HepG2 (cell line): ENCODE data around the gene PRSS33. TPM values are rescaled to one million over a fixed set of nuclear protein-coding genes. Genes with fewer than 3 reads are reported as not detected.

ENCODE experiments used
- ARNTL ChIP-seq: sonication (generic); formaldehyde crosslinking; IDR thresholded peaks from 2 replicates; pipeline ENCODE4 v1.4.0; 2020; ENCODE audit warnings: mild to moderate bottlenecking, missing genetic modification reagents
- DR1 ChIP-seq: sonication (generic); formaldehyde crosslinking; IDR thresholded peaks from 2 replicates; pipeline ENCODE4 v1.8.0; 2021; ENCODE audit warnings: mild to moderate bottlenecking, missing genetic modification reagents, inconsistent platforms
- KMT2A ChIP-seq: sonication (generic); formaldehyde crosslinking; IDR thresholded peaks from 2 replicates; pipeline ENCODE4 v1.4.0; 2020; ENCODE audit warnings: missing genetic modification reagents
- MXI1 ChIP-seq: IDR thresholded peaks from 3 replicates; pipeline ENCODE4 v1.6.1; 2012; ENCODE audit warnings: low read depth, low read length, inconsistent platforms, borderline replicate concordance
- SIX1 ChIP-seq: sonication (generic); formaldehyde crosslinking; IDR thresholded peaks from 2 replicates; pipeline ENCODE4 v1.4.0; 2020; ENCODE audit warnings: missing genetic modification reagents, borderline replicate concordance
- SMC3 ChIP-seq: IDR thresholded peaks from 2 replicates; pipeline ENCODE4 v1.6.1; 2011; ENCODE audit warnings: low read length, improper control_type of control experiment
- TSC22D2 ChIP-seq: sonication (generic); formaldehyde crosslinking; IDR thresholded peaks from 2 replicates; pipeline ENCODE4 v1.5.1; 2020; ENCODE audit warnings: missing genetic modification reagents, mild to moderate bottlenecking, borderline replicate concordance
- XRCC5 ChIP-seq: fragments of 200-400 bp; formaldehyde crosslinking; optimal IDR thresholded peaks from 2 replicates; pipeline ENCODE3; 2017; ENCODE audit warnings: mild to moderate bottlenecking, low read length
- ZNF562 ChIP-seq: sonication (generic); formaldehyde crosslinking; IDR thresholded peaks from 2 replicates; pipeline ENCODE4 v1.8.0; 2022; ENCODE audit warnings: missing genetic modification reagents, borderline replicate concordance
- ZNF768 ChIP-seq: sonication (generic); formaldehyde crosslinking; IDR thresholded peaks from 2 replicates; pipeline ENCODE4 v1.4.0; 2020; ENCODE audit warnings: missing genetic modification reagents
- polyA plus RNA-seq, 8 experiments: library from polyadenylated mRNA; depleted of rRNA in 3 of 8; stranded (reverse) in 7 of 8; unstranded in 1 of 8; fragments of >200 nt; fragmentation: Illumina TruSeq in 4 of 8; extraction: Trizol in 4 of 8; gene quantifications; 2 replicates each; pipeline versions ENCODE4 v1.2.1 to v1.2.3, GENCODE V29; 2011 to 2016; ENCODE audit warnings: low read depth in 4 of 8, missing spikeins in 1 of 8, mixed read lengths in 1 of 8; ENCODE audit not compliant: insufficient read depth in 1 of 8
- total RNA-seq, 5 experiments: library from RNA; depleted of rRNA; stranded (reverse); fragments of >200 nt; fragmentation: Illumina TruSeq; extraction: Trizol; gene quantifications; 2 replicates each; pipeline ENCODE4 v1.2.3, GENCODE V29; 2016; ENCODE audit warnings: low read depth in 1 of 5
- TF ChIP-seq, protein P1 (sequence below), 2 experiments: fragments of 450-650 bp in 1 of 2; sonication (generic) in 1 of 2; formaldehyde crosslinking in 1 of 2; IDR thresholded peaks; 2 replicates each; pipeline versions ENCODE4 v1.6.1 to v1.8.0; 2016 to 2022; ENCODE audit warnings: antibody characterized with exemption in 1 of 2, mild to moderate bottlenecking in 1 of 2, missing genetic modification reagents in 1 of 2
- TF ChIP-seq, protein P2 (sequence below): sonication (generic); formaldehyde crosslinking; IDR thresholded peaks from 2 replicates; pipeline ENCODE4 v1.4.0; 2020; ENCODE audit warnings: missing genetic modification reagents, borderline replicate concordance
- TF ChIP-seq, protein P3 (sequence below): sonication (generic); formaldehyde crosslinking; IDR thresholded peaks from 2 replicates; pipeline ENCODE4 v1.4.0; 2020; ENCODE audit warnings: low read depth, mild to moderate bottlenecking, missing genetic modification reagents
- TF ChIP-seq, protein P4 (sequence below): sonication (generic); formaldehyde crosslinking; IDR thresholded peaks from 2 replicates; pipeline ENCODE4 v1.5.1; 2020; ENCODE audit warnings: missing genetic modification reagents, mild to moderate bottlenecking, borderline replicate concordance

The PRSS33 gene
- total and polyA plus RNA-seq, 2 of the 13 experiments (the other 11 are each of a cell fraction or from before 2014, with no cell fraction given), result not detected

DNA sequence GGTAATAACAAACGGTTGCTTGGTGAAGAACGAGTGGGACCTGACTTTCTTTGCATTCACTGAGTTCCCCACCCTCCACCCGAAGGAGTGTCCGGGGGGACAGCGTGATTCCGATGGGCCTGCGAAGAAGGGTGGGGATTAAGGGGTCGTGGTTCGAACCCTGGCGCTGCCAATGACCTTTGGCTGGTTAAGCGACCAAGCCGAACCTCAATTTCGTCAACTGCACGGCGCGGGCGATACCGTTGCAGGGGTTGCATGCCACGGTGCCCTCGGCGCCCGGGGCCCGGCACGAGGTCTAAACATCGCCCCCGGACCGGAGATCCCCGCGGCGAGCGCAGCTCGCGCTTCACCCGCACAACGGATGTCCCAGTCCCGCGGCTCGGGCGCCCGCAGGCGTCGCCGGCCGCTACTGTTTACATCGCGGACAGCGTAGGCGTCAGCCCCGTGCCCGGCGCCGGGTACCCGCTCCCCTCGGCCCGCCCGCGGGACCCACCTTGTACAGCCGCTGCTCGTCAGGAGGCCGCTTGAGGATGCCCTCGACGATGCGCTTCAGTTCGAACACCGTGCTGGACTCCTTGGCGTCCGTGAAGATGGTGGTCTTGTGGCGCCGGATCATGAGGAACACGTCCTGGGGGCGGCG lies 10.7 kb downstream of the PRSS33 start (continued):
- TF ChIP-seq, protein P1, sequence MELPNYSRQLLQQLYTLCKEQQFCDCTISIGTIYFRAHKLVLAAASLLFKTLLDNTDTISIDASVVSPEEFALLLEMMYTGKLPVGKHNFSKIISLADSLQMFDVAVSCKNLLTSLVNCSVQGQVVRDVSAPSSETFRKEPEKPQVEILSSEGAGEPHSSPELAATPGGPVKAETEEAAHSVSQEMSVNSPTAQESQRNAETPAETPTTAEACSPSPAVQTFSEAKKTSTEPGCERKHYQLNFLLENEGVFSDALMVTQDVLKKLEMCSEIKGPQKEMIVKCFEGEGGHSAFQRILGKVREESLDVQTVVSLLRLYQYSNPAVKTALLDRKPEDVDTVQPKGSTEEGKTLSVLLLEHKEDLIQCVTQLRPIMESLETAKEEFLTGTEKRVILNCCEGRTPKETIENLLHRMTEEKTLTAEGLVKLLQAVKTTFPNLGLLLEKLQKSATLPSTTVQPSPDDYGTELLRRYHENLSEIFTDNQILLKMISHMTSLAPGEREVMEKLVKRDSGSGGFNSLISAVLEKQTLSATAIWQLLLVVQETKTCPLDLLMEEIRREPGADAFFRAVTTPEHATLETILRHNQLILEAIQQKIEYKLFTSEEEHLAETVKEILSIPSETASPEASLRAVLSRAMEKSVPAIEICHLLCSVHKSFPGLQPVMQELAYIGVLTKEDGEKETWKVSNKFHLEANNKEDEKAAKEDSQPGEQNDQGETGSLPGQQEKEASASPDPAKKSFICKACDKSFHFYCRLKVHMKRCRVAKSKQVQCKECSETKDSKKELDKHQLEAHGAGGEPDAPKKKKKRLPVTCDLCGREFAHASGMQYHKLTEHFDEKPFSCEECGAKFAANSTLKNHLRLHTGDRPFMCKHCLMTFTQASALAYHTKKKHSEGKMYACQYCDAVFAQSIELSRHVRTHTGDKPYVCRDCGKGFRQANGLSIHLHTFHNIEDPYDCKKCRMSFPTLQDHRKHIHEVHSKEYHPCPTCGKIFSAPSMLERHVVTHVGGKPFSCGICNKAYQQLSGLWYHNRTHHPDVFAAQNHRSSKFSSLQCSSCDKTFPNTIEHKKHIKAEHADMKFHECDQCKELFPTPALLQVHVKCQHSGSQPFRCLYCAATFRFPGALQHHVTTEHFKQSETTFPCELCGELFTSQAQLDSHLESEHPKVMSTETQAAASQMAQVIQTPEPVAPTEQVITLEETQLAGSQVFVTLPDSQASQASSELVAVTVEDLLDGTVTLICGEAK (IDR thresholded peaks at IDR 0.05), result no peak
- TF ChIP-seq, protein P1 (CRISPR knock-in tag; IDR thresholded peaks at IDR 0.05), result peak; percentile 37; the same call in 1 of the 2 replicates
- TF ChIP-seq, protein P2, sequence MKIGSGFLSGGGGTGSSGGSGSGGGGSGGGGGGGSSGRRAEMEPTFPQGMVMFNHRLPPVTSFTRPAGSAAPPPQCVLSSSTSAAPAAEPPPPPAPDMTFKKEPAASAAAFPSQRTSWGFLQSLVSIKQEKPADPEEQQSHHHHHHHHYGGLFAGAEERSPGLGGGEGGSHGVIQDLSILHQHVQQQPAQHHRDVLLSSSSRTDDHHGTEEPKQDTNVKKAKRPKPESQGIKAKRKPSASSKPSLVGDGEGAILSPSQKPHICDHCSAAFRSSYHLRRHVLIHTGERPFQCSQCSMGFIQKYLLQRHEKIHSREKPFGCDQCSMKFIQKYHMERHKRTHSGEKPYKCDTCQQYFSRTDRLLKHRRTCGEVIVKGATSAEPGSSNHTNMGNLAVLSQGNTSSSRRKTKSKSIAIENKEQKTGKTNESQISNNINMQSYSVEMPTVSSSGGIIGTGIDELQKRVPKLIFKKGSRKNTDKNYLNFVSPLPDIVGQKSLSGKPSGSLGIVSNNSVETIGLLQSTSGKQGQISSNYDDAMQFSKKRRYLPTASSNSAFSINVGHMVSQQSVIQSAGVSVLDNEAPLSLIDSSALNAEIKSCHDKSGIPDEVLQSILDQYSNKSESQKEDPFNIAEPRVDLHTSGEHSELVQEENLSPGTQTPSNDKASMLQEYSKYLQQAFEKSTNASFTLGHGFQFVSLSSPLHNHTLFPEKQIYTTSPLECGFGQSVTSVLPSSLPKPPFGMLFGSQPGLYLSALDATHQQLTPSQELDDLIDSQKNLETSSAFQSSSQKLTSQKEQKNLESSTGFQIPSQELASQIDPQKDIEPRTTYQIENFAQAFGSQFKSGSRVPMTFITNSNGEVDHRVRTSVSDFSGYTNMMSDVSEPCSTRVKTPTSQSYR (CRISPR knock-in tag), result 0 out of 2 replicates have a peak, but pooled peaks have one; percentile 19
- TF ChIP-seq XRCC5 (no peak), MXI1 (no peak), ZNF768 (no peak; the same call in 1 of the 2 replicates), KMT2A (CRISPR knock-in tag) (0 out of 2 replicates have a peak, but pooled peaks have one; percentile 30), SMC3 (no peak), SIX1 (CRISPR knock-in tag) (no peak), ZNF562 (no peak), DR1 (CRISPR knock-in tag) (no peak), ARNTL (CRISPR knock-in tag) (no peak), TSC22D2 (CRISPR knock-in tag) (no peak)
- TF ChIP-seq, protein P3, sequence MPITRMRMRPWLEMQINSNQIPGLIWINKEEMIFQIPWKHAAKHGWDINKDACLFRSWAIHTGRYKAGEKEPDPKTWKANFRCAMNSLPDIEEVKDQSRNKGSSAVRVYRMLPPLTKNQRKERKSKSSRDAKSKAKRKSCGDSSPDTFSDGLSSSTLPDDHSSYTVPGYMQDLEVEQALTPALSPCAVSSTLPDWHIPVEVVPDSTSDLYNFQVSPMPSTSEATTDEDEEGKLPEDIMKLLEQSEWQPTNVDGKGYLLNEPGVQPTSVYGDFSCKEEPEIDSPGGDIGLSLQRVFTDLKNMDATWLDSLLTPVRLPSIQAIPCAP, result no peak
- TF ChIP-seq, protein P4, sequence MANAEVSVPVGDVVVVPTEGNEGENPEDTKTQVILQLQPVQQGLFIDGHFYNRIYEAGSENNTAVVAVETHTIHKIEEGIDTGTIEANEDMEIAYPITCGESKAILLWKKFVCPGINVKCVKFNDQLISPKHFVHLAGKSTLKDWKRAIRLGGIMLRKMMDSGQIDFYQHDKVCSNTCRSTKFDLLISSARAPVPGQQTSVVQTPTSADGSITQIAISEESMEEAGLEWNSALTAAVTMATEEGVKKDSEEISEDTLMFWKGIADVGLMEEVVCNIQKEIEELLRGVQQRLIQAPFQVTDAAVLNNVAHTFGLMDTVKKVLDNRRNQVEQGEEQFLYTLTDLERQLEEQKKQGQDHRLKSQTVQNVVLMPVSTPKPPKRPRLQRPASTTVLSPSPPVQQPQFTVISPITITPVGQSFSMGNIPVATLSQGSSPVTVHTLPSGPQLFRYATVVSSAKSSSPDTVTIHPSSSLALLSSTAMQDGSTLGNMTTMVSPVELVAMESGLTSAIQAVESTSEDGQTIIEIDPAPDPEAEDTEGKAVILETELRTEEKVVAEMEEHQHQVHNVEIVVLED, result no peak
